ENCODE data around the gene BPIFB3. TPM values are rescaled to one million over a fixed set of nuclear protein-coding genes. Genes with fewer than 3 reads are reported as not detected.

The BPIFB3 gene
- total RNA-seq, 1 donor from 2014 or later, result not detected

DNA sequence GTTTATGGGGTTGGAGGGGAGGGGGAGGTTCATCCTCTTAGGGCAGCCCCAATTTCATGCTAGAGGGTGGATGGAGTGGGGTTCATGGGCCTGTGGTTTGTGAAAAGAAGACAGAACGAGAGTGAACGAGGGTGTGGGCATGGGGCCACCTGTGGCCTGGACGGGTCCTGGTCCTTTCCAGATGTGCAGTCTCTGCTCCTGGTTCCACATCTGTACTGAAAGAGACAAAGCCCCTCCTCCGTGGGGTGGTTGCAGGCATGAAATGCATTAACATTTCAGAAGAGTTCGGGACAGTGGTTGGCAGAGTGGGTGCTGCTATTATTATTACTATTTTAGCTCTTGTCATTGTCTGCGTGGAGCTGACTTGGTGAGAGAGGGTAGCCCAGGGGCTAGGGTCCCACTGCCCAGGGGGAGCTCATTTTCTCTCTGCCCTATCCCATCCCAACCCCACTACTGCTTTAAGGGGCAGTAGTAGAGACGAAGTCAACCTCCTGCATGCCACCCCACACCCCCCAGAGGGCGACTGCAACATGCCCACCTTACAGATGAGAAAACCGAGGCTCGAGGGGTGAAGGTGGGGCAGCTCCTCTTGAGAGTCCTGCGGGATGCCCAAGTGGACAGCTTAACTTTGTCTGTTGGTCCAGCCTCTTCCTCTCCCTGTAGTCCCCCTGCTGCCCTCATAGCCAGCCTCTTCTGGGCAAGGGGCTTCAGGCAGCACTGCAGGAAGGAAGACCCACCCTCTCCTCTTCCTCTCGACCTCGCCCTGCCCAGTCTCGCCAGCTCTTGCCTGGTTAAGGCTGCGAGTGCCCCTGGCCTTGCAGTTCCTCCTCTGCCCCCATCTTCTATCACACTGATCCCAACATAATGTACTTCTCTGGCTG, 37.8 kb upstream of the BPIFB3 start:
- TF ChIP-seq, protein P1, sequence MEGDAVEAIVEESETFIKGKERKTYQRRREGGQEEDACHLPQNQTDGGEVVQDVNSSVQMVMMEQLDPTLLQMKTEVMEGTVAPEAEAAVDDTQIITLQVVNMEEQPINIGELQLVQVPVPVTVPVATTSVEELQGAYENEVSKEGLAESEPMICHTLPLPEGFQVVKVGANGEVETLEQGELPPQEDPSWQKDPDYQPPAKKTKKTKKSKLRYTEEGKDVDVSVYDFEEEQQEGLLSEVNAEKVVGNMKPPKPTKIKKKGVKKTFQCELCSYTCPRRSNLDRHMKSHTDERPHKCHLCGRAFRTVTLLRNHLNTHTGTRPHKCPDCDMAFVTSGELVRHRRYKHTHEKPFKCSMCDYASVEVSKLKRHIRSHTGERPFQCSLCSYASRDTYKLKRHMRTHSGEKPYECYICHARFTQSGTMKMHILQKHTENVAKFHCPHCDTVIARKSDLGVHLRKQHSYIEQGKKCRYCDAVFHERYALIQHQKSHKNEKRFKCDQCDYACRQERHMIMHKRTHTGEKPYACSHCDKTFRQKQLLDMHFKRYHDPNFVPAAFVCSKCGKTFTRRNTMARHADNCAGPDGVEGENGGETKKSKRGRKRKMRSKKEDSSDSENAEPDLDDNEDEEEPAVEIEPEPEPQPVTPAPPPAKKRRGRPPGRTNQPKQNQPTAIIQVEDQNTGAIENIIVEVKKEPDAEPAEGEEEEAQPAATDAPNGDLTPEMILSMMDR (IDR thresholded peaks at IDR 0.05), result no peak
- no peaks in the 10 kb centered on the region for H3K4me1 ChIP-seq
- H3K27ac ChIP-seq, result no peak overlapping the region
- intact Hi-C loops (cut with DNase I), result no loop called here
- no peak overlapping the region for H3K4me3 ChIP-seq
- no peaks in the 10 kb centered on the region for H3K27me3 ChIP-seq
- H3K36me3 ChIP-seq, result no peaks in the 10 kb centered on the region
- no peaks in the 10 kb centered on the region for H3K9me3 ChIP-seq
- DNase-seq (ENCODE audit: low spot score in 2 of 2), result no peak

DNA sequence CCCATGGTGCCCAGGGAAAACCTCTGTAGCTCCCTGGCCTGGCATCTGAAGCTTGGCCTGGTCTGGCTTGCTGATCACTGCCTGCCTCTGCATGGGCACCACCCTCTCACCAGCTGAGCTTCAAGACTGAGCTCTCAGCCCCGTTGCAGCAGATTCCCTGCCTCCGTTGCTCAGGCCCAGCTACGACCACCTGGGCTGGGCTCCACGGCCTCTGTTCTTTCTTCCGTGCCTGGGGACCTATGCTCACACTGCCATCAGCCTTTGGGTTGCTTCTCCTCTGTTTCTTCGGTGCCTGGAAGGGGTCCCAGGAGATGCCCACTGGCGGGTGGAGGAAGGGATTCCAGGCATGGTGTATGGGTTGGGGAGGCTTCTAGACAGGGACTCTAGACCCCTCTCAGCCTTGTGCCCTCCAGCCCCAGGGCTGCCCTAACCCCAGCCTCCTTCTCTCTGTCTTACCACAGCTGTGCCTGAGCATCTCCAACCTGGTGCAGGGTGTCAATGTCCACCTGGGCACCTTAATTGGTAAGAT, 37.1 kb upstream of the BPIFB3 start:
- no peaks in the 10 kb centered on the region for H3K36me3 ChIP-seq
- no peak overlapping the region for H3K4me3 ChIP-seq
- no peaks in the 10 kb centered on the region for H3K9me3 ChIP-seq
- DNase-seq (ENCODE audit: low spot score in 2 of 2), result no peak
- intact Hi-C loops (cut with DNase I), result no loop called here
- TF ChIP-seq, protein P1 (IDR thresholded peaks at IDR 0.05), result no peak
- H3K27ac ChIP-seq, result no peak overlapping the region
- no peaks in the 10 kb centered on the region for H3K27me3 ChIP-seq
- no peaks in the 10 kb centered on the region for H3K4me1 ChIP-seq

DNA sequence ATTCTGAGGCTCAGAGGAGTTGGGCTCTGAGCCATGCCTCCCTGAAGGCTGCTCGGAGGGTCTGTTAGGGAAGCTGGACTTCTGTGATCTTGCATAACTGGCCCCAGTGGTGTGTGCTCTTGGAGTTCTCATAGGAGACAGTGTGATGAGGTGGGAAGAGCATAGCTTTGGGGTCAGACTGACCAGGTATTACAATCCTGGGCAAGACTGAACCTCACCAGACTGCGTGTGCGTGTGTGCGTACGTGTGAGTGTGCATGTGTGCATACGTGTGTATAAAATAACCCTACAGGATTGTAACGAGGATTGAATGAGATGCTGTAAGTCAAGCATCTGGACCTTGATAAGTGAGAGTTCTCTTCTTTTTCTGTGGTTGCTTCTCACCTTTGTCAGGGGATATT, 36.2 kb upstream of the BPIFB3 start:
- Histone ChIP-seq H3K27ac (no peak overlapping the region), H3K9me3 (no peaks in the 10 kb centered on the region), H3K27me3 (no peaks in the 10 kb centered on the region), H3K36me3 (no peaks in the 10 kb centered on the region), H3K4me1 (no peaks in the 10 kb centered on the region), H3K4me3 (no peak overlapping the region)
- intact Hi-C loops (cut with DNase I), result no loop called here
- DNase-seq (ENCODE audit: low spot score in 2 of 2), result no peak
- TF ChIP-seq, protein P1 (IDR thresholded peaks at IDR 0.05), result no peak

DNA sequence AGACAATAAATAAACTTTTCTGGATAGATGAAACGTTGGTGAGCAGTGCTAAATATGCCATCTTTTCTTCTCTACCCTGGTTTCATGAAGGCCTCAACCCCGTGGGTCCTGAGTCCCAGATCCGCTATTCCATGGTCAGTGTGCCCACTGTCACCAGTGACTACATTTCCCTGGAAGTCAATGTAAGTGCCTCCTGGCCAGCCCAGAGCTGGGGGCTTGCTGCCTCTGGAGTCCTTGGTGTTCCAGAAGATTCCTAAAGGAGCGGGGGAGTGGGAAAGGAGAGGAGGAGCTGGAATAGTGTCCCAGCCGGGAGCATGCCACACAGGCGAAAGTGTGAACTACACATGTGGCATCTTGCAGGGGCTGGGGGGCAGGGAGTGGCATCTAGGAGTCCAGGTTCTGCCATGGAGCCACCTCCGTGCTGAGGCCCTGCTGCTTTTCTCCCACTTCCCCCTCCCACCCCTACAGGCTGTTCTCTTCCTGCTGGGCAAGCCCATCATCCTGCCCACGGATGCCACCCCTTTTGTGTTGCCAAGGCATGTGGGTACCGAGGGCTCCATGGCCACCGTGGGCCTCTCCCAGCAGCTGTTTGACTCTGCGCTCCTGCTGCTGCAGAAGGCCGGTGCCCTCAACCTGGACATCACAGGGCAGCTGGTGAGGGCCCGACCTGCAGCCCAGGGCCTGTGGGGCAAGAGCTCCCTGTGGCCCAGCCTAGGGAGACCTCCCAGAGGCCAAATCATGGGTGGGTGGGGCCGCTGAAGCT, 35.4 kb upstream of the BPIFB3 start:
- intact Hi-C loops (cut with DNase I), result no loop called here
- Histone ChIP-seq H3K36me3 (no peaks in the 10 kb centered on the region), H3K4me3 (no peak overlapping the region), H3K27me3 (no peaks in the 10 kb centered on the region), H3K9me3 (no peaks in the 10 kb centered on the region), H3K4me1 (no peaks in the 10 kb centered on the region), H3K27ac (no peak overlapping the region)
- TF ChIP-seq, protein P1 (IDR thresholded peaks at IDR 0.05), result no peak
- DNase-seq (ENCODE audit: low spot score in 2 of 2), result no peak

DNA sequence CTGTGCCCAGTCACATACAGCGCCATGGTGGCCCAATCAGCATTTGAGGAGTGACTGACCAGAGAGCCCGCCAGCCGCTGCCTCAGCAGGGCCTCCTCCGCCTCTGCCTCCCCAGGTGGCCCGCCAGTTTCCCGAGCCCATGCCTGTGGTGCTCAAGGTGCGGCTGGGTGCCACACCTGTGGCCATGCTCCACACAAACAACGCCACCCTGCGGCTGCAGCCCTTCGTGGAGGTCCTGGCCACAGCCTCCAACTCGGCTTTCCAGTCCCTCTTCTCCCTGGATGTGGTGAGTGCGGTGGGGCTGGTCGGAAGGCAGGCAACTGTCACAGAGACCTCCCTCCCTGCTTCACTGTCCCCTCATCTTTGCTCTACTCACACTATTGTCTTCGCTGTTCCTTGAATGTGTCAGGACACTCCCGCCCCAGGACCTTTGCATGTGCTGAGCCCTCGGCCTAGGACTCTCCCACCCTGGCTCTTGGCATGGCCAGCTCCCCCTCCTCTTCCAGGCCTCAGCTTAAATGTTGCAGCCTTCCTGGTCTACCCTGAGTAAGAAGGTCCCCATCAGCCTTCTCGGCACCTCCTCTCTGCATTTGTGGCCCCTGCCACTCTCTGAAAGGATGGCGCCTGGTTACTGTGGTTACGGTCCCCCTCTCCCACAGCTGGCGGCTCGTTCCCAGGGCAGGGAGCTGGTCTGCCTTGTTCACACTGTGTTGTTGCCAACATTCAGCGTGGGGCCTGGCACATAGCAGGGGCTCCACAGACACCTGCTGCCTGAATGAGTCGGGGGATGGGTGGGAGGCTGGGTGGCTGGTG, 34.0 kb upstream of the BPIFB3 start:
- no peak for DNase-seq (ENCODE audit: low spot score in 2 of 2)
- Histone ChIP-seq H3K9me3 (no peaks in the 10 kb centered on the region), H3K4me1 (no peaks in the 10 kb centered on the region), H3K27me3 (no peaks in the 10 kb centered on the region), H3K4me3 (no peak overlapping the region), H3K36me3 (no peaks in the 10 kb centered on the region), H3K27ac (no peak overlapping the region)
- TF ChIP-seq, protein P1 (IDR thresholded peaks at IDR 0.05), result no peak
- intact Hi-C loops (cut with DNase I), result no loop called here
